Thoracic aorta (tissue), 2 donors: ENCODE results near the gene MS4A2. TPM values are rescaled to one million over a fixed set of nuclear protein-coding genes. Genes with fewer than 3 reads are reported as not detected.

Experiments used
- ATAC-seq: fragments of 150-250 bp; one replicate; pipeline ENCODE4 v1.8.0; 2017; ENCODE audit warnings: low read depth; ENCODE audit not compliant: insufficient number of reproducible peaks, low FRiP score
- DNase-seq: peaks from one replicate; pipeline ENCODE4 v3.0.0-alpha.2; 2020; ENCODE audit warnings: low spot score
- H3K27ac ChIP-seq, 2 donors: fragments of 200-600 bp; sonication (generic); 1 replicate in 1 of 2; 2 replicates in 1 of 2; pipeline ENCODE4 v1.5.1; 2016; ENCODE audit warnings: mild to moderate bottlenecking in 2 of 2, moderate library complexity in 2 of 2
- H3K27me3 ChIP-seq: fragments of 200-600 bp; sonication (generic); replicated peaks from 2 replicates; pipeline ENCODE4 v1.6.0; 2016; ENCODE audit warnings: mild to moderate bottlenecking; ENCODE audit not compliant: insufficient read depth
- H3K36me3 ChIP-seq: fragments of 200-600 bp; sonication (generic); one replicate; pipeline ENCODE4 v1.5.1; 2016
- H3K4me1 ChIP-seq, 2 donors: fragments of 200-600 bp; sonication (generic); 1 replicate in 1 of 2; 2 replicates in 1 of 2; pipeline versions ENCODE4 v1.5.1 to v1.6.0; 2016; ENCODE audit warnings: low read depth in 2 of 2, mild to moderate bottlenecking in 1 of 2; ENCODE audit not compliant: control insufficient read depth in 1 of 2
- H3K4me3 ChIP-seq: fragments of 200-600 bp; sonication (generic); 2 replicates; pipeline ENCODE4 v1.5.1; 2016; ENCODE audit warnings: mild to moderate bottlenecking
- H3K9me3 ChIP-seq: fragments of 200-600 bp; sonication (generic); 2 replicates; pipeline ENCODE4 v1.5.1; 2016
- total RNA-seq, 2 donors: library from RNA; depleted of rRNA; stranded (reverse); fragments of >200 nt; gene quantifications; one replicate each; pipeline versions ENCODE4 v1.1.0 to v1.2.3, GENCODE V29; 2016
- TF ChIP-seq, protein P1 (sequence below): fragments of 200-600 bp; sonication (generic); IDR thresholded peaks from one replicate; pipeline ENCODE4 v1.5.1; 2019; ENCODE audit warnings: antibody characterized with exemption

MS4A2 gene
- total RNA-seq, 2 donors from 2014 or later = 1.1 to 5.9 TPM

DNA sequence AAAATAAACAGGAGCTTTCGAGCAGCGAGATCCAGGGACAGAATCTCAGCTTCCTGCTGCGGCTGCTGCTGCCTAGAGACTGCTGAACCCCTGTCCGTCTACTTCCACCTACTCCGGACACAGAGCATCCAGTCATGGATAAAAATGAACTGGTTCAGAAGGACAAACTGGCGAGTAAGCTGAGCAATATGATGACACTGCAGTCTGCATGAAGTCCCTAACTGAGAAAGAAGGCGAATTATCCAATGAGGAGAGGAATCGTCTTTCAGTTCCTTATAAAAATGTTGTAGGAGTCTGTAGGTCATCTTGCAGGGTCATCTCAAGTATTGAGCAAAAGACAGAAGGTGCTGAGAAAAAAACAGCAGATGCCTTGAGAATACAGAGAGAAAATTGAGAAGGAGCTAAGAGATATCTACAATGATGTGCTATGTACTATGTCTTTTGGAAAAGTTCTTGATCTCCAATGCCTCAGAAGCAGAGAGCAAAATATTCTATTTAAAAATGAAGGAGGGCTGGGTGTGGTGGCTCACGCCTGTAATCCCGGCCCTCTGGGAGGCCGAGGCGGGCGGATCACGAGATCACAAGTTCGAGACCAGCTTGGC is 11.1 kb upstream of the MS4A2 start:
- H3K4me1 ChIP-seq = no peaks in the 10 kb centered on the region
- H3K4me3 ChIP-seq = no peak overlapping the region
- no peak overlapping the region for H3K27ac ChIP-seq
- DNase-seq (no peak), ATAC-seq (no peak)
- TF ChIP-seq, protein P1, sequence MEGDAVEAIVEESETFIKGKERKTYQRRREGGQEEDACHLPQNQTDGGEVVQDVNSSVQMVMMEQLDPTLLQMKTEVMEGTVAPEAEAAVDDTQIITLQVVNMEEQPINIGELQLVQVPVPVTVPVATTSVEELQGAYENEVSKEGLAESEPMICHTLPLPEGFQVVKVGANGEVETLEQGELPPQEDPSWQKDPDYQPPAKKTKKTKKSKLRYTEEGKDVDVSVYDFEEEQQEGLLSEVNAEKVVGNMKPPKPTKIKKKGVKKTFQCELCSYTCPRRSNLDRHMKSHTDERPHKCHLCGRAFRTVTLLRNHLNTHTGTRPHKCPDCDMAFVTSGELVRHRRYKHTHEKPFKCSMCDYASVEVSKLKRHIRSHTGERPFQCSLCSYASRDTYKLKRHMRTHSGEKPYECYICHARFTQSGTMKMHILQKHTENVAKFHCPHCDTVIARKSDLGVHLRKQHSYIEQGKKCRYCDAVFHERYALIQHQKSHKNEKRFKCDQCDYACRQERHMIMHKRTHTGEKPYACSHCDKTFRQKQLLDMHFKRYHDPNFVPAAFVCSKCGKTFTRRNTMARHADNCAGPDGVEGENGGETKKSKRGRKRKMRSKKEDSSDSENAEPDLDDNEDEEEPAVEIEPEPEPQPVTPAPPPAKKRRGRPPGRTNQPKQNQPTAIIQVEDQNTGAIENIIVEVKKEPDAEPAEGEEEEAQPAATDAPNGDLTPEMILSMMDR = no peak
- H3K27me3 ChIP-seq = no peaks in the 10 kb centered on the region
- H3K9me3 ChIP-seq = no peaks in the 10 kb centered on the region
- no peaks in the 10 kb centered on the region for H3K36me3 ChIP-seq

DNA sequence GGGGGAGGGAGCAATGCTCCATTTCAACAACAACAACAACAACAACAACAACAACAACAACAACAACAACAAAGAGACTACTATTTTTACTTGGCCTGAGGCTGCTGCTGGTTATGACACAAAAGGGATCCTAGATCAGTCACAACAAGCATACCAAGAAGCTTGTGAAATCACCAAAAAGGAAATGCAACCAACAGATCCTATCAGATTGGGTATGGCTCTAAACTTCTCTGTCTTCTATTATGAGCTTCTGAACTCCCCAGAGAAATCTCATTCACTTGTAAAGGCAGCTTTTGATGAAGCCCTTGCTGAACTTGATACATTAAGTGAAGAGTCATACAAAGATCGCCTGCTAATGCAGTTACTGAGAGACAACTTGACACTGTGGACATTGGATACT is 10.5 kb upstream of the MS4A2 start:
- Histone ChIP-seq H3K36me3 (no peaks in the 10 kb centered on the region), H3K27me3 (no peaks in the 10 kb centered on the region), H3K27ac (no peak overlapping the region), H3K4me1 (no peaks in the 10 kb centered on the region), H3K4me3 (no peak overlapping the region), H3K9me3 (no peaks in the 10 kb centered on the region)
- no peak for DNase-seq
- no peak for ATAC-seq
- TF ChIP-seq, protein P1 = no peak

DNA sequence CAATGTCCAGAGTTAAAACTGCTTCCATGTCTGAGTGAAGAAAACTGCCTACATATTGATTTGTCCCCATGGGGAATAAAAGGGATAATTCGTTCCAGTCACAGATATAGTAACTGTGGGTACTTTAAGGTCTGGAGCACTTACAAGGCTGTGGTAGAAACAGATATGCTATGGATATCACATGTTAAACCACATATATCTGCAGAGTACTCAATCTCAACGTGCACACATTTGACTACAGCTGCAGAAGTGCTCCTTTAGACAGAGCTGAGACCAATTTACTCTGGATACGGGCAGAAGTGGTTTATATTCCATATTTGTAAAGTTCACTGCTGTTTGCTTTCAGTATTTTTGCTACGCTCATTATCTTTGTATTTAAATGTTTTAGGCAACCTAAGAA is 9.7 kb upstream of the MS4A2 start:
- ATAC-seq = no peak
- TF ChIP-seq, protein P1 = no peak
- DNase-seq = no peak
- no peaks in the 10 kb centered on the region for H3K9me3 ChIP-seq
- no peaks in the 10 kb centered on the region for H3K4me1 ChIP-seq
- H3K36me3 ChIP-seq = no peaks in the 10 kb centered on the region
- no peaks in the 10 kb centered on the region for H3K27me3 ChIP-seq
- H3K4me3 ChIP-seq = no peak overlapping the region
- no peak overlapping the region for H3K27ac ChIP-seq

DNA sequence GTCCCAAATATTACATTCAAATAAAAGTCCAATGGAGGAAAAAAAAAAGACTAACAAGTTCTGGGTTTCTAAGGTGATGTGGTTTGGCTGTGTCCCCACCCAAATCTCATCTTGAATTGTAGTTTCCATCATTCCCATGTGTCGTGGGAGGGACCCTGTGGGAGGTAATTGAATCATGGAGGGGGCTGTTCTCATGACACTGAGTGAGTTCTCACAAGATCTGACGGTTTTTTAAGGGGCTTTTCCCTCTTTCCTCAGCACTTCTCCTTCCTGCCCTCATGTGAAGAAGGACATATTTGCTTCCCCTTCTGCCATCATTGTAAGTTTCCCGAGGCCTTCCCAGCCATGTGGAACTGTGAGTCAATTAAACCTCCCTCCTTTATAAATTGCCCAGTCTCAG is 7.9 kb upstream of the MS4A2 start:
- ATAC-seq = no peak
- no peaks in the 10 kb centered on the region for H3K36me3 ChIP-seq
- no peaks in the 10 kb centered on the region for H3K9me3 ChIP-seq
- no peak overlapping the region for H3K27ac ChIP-seq
- no peaks in the 10 kb centered on the region for H3K27me3 ChIP-seq
- TF ChIP-seq, protein P1 = no peak
- no peak overlapping the region for H3K4me3 ChIP-seq
- no peaks in the 10 kb centered on the region for H3K4me1 ChIP-seq
- no peak for DNase-seq

DNA sequence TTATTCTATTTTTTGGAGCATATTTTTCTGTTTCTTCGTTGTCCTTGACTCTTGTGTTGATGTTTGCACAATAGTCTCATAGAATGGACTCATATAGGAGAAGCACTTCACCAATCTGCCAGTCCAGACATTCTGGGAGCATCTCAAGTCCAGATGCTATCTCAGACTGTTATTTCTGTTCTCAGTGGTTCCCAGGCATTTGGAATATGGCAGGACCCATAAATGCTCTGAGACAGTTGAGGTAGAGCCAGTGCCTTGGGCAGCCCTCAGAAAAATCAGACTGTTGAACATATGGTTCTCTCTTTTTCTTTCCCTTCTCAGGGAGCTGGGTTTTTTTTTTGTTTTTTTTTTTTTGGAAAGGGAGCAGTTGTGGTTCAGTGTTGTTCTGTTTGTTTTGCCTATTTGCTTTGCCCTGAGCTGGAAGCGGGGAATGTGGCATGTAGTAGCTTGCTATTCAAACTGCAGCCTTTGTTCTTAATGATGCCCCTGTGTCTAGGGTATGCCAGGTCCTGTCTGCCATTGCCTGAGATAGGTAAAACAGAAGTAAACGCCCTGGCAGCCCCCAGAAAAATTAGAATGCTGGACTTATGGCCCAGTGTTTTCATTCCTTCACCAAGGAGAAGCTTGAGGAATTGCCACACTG is 3.7 kb upstream of the MS4A2 start:
- H3K9me3 ChIP-seq = no peaks in the 10 kb centered on the region
- no peaks in the 10 kb centered on the region for H3K36me3 ChIP-seq
- H3K4me1 ChIP-seq = no peaks in the 10 kb centered on the region
- ATAC-seq (no peak), DNase-seq (no peak)
- H3K27ac ChIP-seq = no peak overlapping the region
- H3K27me3 ChIP-seq = no peaks in the 10 kb centered on the region
- TF ChIP-seq, protein P1 = no peak
- no peak overlapping the region for H3K4me3 ChIP-seq
